Gastrocnemius medialis (tissue), 4 donors: ENCODE measurements around the gene MAVS.

ENCODE experiments used
- POLR2A ChIP-seq, 2 donors: fragments of 450-650 bp; IDR thresholded peaks; one replicate each; pipeline ENCODE4 v1.6.1; 2017; ENCODE audit warnings: antibody characterized with exemption in 2 of 2, mild to moderate bottlenecking in 2 of 2, moderate library complexity in 2 of 2
- TF ChIP-seq, protein P1 (sequence below), 5 experiments: fragments of 450-650 bp in 3 of 5; fragments of 200-600 bp in 2 of 5; sonication (generic) in 2 of 5; IDR thresholded peaks in 4 of 5; conservative IDR thresholded peaks in 1 of 5; 1 replicate in 4 of 5; 2 replicates in 1 of 5; pipeline ENCODE4 v1.5.1; 2016 to 2019; ENCODE audit warnings: antibody characterized with exemption in 5 of 5, mild to moderate bottlenecking in 3 of 5, moderate library complexity in 3 of 5

DNA sequence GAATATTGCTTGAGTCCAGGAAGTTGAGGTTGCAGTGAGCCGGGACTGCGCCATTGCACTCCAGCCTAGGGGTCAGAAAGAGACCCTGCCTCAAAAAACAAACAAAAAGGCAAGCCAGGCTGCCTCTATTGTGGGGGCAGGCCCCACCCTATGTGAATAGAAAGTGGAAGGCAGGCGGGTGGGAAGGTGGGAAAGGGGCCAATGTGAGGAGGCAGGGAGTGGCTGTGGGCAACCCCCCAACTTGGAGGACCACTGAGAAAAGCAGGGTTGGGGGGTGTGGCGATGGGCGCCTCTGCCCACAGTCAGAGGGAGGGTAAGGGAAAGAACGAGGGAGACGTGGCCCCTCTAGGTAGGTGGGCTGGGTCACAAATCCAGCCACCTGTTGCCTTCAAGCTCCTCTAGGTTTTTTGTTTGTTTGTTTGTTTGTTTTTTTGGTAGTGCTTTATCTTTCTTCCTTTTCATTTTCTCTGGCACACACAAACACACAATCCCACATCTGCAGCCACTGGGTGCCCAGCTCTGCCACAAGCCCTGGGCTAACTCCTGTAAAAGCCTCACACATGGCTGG, 31.6 kb upstream of the MAVS start:
- no peak for TF ChIP-seq POLR2A (IDR thresholded peaks at IDR 0.05)
- TF ChIP-seq, protein P1, sequence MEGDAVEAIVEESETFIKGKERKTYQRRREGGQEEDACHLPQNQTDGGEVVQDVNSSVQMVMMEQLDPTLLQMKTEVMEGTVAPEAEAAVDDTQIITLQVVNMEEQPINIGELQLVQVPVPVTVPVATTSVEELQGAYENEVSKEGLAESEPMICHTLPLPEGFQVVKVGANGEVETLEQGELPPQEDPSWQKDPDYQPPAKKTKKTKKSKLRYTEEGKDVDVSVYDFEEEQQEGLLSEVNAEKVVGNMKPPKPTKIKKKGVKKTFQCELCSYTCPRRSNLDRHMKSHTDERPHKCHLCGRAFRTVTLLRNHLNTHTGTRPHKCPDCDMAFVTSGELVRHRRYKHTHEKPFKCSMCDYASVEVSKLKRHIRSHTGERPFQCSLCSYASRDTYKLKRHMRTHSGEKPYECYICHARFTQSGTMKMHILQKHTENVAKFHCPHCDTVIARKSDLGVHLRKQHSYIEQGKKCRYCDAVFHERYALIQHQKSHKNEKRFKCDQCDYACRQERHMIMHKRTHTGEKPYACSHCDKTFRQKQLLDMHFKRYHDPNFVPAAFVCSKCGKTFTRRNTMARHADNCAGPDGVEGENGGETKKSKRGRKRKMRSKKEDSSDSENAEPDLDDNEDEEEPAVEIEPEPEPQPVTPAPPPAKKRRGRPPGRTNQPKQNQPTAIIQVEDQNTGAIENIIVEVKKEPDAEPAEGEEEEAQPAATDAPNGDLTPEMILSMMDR (IDR thresholded peaks at IDR 0.05 in 4 of 5, conservative IDR thresholded peaks at IDR 0.05 in 1 of 5): no peak
